Spleen (tissue), 11 donors: Measurements from ENCODE around the gene NME8. TPM values are rescaled to one million over a fixed set of nuclear protein-coding genes. Genes with fewer than 3 reads are reported as not detected.

Experiments used
- DNase-seq: peaks from one replicate; pipeline ENCODE4 v3.0.0-alpha.2; 2020
- H3K27ac ChIP-seq, 8 donors: fragments of 200-600 bp; sonication (generic) in 7 of 8; 1 replicate in 4 of 8; 2 replicates in 4 of 8; pipeline versions ENCODE4 v1.5.0 to v1.8.0; 2016 to 2021; ENCODE audit warnings: inconsistent platforms in 4 of 8, mild to moderate bottlenecking in 4 of 8, moderate library complexity in 1 of 8
- H3K27me3 ChIP-seq, 7 donors: fragments of 200-600 bp; sonication (generic) in 6 of 7; replicated peaks in 1 of 7; 1 replicate in 4 of 7; 2 replicates in 3 of 7; pipeline versions ENCODE4 v1.5.0 to v1.8.0; 2016 to 2021; ENCODE audit warnings: inconsistent platforms in 3 of 7, mild to moderate bottlenecking in 1 of 7
- H3K36me3 ChIP-seq, 6 donors: fragments of 200-600 bp; sonication (generic) in 5 of 6; 1 replicate in 4 of 6; 2 replicates in 2 of 6; pipeline versions ENCODE4 v1.5.0 to v1.8.0; 2016 to 2021; ENCODE audit warnings: inconsistent platforms in 2 of 6
- H3K4me1 ChIP-seq, 6 donors: fragments of 200-600 bp; sonication (generic) in 5 of 6; 1 replicate in 3 of 6; 2 replicates in 3 of 6; pipeline versions ENCODE4 v1.5.0 to v1.8.0; 2016 to 2021; ENCODE audit warnings: inconsistent platforms in 3 of 6
- H3K4me3 ChIP-seq, 8 donors: fragments of 200-600 bp; sonication (generic) in 7 of 8; 1 replicate in 4 of 8; 2 replicates in 4 of 8; pipeline versions ENCODE4 v1.5.0 to v1.8.0; 2016 to 2021; ENCODE audit warnings: inconsistent platforms in 4 of 8, mild to moderate bottlenecking in 4 of 8, moderate library complexity in 2 of 8
- H3K9me3 ChIP-seq, 8 donors: fragments of 200-600 bp; sonication (generic) in 7 of 8; 1 replicate in 4 of 8; 2 replicates in 4 of 8; pipeline versions ENCODE4 v1.5.0 to v1.8.0; 2016 to 2021; ENCODE audit warnings: inconsistent platforms in 4 of 8
- POLR2A ChIP-seq, 3 donors: fragments of 450-650 bp; IDR thresholded peaks; one replicate each; pipeline ENCODE4 v1.5.1; 2017; ENCODE audit warnings: antibody characterized with exemption in 3 of 3, mild to moderate bottlenecking in 1 of 3
- POLR2AphosphoS5 ChIP-seq, 3 donors: sonication (generic); formaldehyde crosslinking; IDR thresholded peaks; one replicate each; pipeline ENCODE4 v1.5.1; 2017; ENCODE audit warnings: antibody characterized with exemption in 3 of 3
- WGBS, 5 donors: extraction: QIAGEN DNeasy Blood & Tissue Kit in 3 of 5; methylation state at CpG; one replicate each; pipeline versions ENCODE4 v1.1.5 to v1.1.7; 2013 to 2018; 5-methylcytosine and 5-hydroxymethylcytosine counted together
- intact Hi-C: fragments of 100-400 bp; cut with DNase I; formaldehyde crosslinking; loops from one replicate; pipeline ENCODE4 v1.15.0; 2023; ENCODE audit warnings: low total_unique reads
- polyA plus RNA-seq, 3 donors: library from polyadenylated mRNA; stranded (reverse); fragments of 200-250 nt; gene quantifications; one replicate each; pipeline ENCODE4 v1.2.1, GENCODE V29; 2013
- total RNA-seq, 7 donors: library from RNA; depleted of rRNA in 3 of 7; stranded (reverse); fragments of >200 nt in 3 of 7; fragmentation: NEBNext Ultra II Directional in 4 of 7; extraction: Animal tissue kit (Norgen Biotek cat#: 25700) in 4 of 7; gene quantifications; one replicate each; pipeline versions ENCODE4 v1.1.0 to v1.2.1, GENCODE V29; 2016 to 2021
- TF ChIP-seq, protein P1 (sequence below), 11 experiments: fragments of 200-600 bp in 7 of 11; fragments of 450-650 bp in 4 of 11; sonication (generic) in 4 of 11; IDR thresholded peaks in 8 of 11; conservative IDR thresholded peaks in 3 of 11; 1 replicate in 7 of 11; 2 replicates in 4 of 11; pipeline versions ENCODE4 v1.4.0 to v1.8.0; 2016 to 2021; ENCODE audit warnings: antibody characterized with exemption in 11 of 11, inconsistent platforms in 4 of 11, mild to moderate bottlenecking in 1 of 11
- donor health status: healthy with polysubstance abuse.
- donor health status: DM: no; HTN: no; CAD: no; lungs with moderate emphysema.
- donor health status: DM: no; HTN: no; CAD: no.
- donor health status: Bipolar disorder and iron deficiency.
- donor health status: healthy.
- donor health status: DM: no; HTN: no; CAD: no.
- donor health status: DM: yes; HTN: yes; CAD: no.

The NME8 gene
- total and polyA plus RNA-seq, 10 donors = 0.59 to 4.6 (median 2.6) TPM

DNA sequence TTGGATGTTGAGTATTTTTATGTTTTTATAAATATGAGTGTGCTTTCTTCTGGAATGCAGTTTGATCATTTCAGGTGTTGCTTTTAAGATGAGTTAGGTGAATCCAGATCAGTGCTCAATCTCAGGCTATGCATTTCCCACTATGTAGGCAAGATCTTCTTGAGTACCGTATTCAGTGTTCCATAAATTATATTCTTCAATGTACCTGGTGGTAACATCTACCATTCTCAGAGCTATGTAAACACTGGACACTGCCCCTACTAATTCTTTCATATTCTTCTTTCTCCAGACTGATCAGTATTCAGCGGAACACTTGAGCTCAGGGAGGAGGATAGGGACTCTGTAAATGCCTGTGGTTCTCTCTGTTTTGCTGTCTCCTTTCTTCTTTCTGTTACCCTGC is 25.5 kb upstream of the NME8 start:
- peaks cover 0 to 11% (median 4%) of the 10 kb centered on the region in 8 donors for H3K9me3 ChIP-seq
- 95 to 100% (median 99%) methylated on average over 2 of the region's 2 CpGs for WGBS, 5 donors

DNA sequence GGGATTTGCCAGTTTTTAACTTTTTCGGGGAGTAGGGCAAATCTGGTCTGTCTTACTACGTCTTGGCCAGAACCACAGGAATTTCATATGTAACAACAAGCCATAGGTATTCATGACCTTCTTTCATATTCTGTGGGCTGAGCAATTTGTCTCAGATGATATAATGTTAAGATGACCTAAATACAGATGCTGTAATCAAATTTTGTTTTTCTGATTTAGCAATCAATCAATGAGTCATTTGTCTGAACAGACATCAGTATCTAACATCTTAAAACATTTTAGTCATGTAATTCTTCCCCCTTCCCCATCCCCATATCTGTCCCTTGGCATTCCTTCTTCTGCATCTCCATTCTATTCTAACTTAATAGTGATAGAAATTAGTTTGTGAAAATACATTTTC is 24.8 kb upstream of the NME8 start:
- H3K27me3 ChIP-seq = no peaks in the 10 kb centered on the region
- no peak overlapping the region for H3K4me3 ChIP-seq
- WGBS, 5 donors = 61 to 95% (median 70%) methylated on average over 2 of the region's 2 CpGs
- H3K36me3 ChIP-seq = no peaks in the 10 kb centered on the region
- H3K4me1 ChIP-seq = no peaks in the 10 kb centered on the region
- no peak for DNase-seq
- TF ChIP-seq POLR2A (IDR thresholded peaks at IDR 0.05) = no peak
- TF ChIP-seq POLR2AphosphoS5 (IDR thresholded peaks at IDR 0.05) = no peak
- TF ChIP-seq, protein P1, sequence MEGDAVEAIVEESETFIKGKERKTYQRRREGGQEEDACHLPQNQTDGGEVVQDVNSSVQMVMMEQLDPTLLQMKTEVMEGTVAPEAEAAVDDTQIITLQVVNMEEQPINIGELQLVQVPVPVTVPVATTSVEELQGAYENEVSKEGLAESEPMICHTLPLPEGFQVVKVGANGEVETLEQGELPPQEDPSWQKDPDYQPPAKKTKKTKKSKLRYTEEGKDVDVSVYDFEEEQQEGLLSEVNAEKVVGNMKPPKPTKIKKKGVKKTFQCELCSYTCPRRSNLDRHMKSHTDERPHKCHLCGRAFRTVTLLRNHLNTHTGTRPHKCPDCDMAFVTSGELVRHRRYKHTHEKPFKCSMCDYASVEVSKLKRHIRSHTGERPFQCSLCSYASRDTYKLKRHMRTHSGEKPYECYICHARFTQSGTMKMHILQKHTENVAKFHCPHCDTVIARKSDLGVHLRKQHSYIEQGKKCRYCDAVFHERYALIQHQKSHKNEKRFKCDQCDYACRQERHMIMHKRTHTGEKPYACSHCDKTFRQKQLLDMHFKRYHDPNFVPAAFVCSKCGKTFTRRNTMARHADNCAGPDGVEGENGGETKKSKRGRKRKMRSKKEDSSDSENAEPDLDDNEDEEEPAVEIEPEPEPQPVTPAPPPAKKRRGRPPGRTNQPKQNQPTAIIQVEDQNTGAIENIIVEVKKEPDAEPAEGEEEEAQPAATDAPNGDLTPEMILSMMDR (IDR thresholded peaks at IDR 0.05 in 8 of 11, conservative IDR thresholded peaks at IDR 0.05 in 3 of 11) = no peak
- H3K27ac ChIP-seq = no peak overlapping the region
- intact Hi-C loops = no loop called here
- H3K9me3 ChIP-seq = peaks cover 0 to 11% (median 4%) of the 10 kb centered on the region in 8 donors

More for the DNA sequence above, 25.5 kb upstream of the NME8 start:
- intact Hi-C loops = no loop called here
- no peak for DNase-seq
- Histone ChIP-seq H3K27ac (no peak overlapping the region), H3K4me3 (no peak overlapping the region), H3K4me1 (no peaks in the 10 kb centered on the region), H3K27me3 (no peaks in the 10 kb centered on the region), H3K36me3 (no peaks in the 10 kb centered on the region)
- no peak for TF ChIP-seq POLR2A (IDR thresholded peaks at IDR 0.05)
- TF ChIP-seq, protein P1 (IDR thresholded peaks at IDR 0.05 in 8 of 11, conservative IDR thresholded peaks at IDR 0.05 in 3 of 11) = no peak
- no peak for TF ChIP-seq POLR2AphosphoS5 (IDR thresholded peaks at IDR 0.05)

DNA sequence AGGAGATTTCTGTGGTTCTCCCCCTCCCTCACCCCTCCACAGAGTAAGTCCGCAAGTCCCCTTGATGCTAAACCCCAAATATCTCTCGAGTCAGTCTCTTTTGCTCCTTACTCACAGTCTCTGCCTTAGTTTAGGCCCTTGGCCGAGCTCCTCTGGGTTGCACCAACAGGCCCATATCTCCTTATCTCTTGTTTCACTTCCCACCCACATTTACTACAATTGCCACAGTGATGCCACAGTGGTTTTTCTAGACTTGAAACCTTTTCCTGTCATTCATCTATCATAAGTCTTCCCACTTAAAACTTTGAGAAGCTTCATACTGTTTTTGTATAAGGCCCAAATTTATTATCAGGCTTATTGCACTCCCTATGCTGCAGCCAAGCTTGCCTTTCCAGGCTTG is 23.4 kb upstream of the NME8 start:
- Histone ChIP-seq H3K27ac (no peak overlapping the region), H3K27me3 (no peaks in the 10 kb centered on the region), H3K9me3 (peaks cover 0 to 11% (median 4%) of the 10 kb centered on the region in 8 donors), H3K4me1 (no peaks in the 10 kb centered on the region), H3K36me3 (no peaks in the 10 kb centered on the region), H3K4me3 (no peak overlapping the region)
- intact Hi-C loops = no loop called here
- TF ChIP-seq POLR2AphosphoS5 (IDR thresholded peaks at IDR 0.05) = no peak
- TF ChIP-seq, protein P1 (IDR thresholded peaks at IDR 0.05 in 8 of 11, conservative IDR thresholded peaks at IDR 0.05 in 3 of 11) = no peak
- no peak for TF ChIP-seq POLR2A (IDR thresholded peaks at IDR 0.05)
- no peak for DNase-seq
- 43 to 70% (median 59%) methylated on average over 2 to 3 of the region's 3 CpGs for WGBS, 5 donors

DNA sequence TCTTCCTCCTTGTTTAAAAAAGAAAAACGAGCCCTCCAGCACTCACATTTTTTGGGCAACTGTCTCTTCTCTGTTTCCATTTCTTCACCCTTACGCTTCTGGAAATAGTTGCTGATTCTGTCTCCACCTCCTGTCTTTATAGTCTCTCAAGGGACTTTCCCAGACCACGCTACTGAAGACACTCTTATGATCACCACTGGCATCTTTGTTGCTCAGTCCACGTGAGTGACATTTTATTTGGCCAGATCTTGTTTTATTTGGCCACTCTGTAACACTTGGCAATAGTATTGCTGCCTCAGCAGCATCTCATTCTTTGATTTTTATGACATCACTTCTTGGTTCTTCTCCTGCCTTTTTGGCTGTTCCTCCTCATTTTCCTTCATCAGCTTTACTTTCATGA is 21.6 kb upstream of the NME8 start:
- 32 to 58% (median 54%) methylated on average over 4 of the region's 4 CpGs for WGBS, 5 donors
- Histone ChIP-seq H3K4me1 (peaks cover 0 to 7% (median 3%) of the 10 kb centered on the region in 6 donors), H3K36me3 (no peaks in the 10 kb centered on the region), H3K27ac (no peak overlapping the region), H3K27me3 (no peaks in the 10 kb centered on the region), H3K9me3 (no peaks in the 10 kb centered on the region), H3K4me3 (no peak overlapping the region)
- TF ChIP-seq, protein P1 (IDR thresholded peaks at IDR 0.05 in 8 of 11, conservative IDR thresholded peaks at IDR 0.05 in 3 of 11) = no peak
- TF ChIP-seq POLR2A (IDR thresholded peaks at IDR 0.05) = no peak
- intact Hi-C loops = no loop called here
- DNase-seq = no peak
